Activated T-cell treated with anti-CD3 and anti-CD28 coated beads for 4 hours (primary cell): ENCODE results near the gene MYNN.

ENCODE experiments used
- DNase-seq: peaks from one replicate; pipeline ENCODE4 v3.0.0-alpha.2; 2020

Gene MYNN

DNA sequence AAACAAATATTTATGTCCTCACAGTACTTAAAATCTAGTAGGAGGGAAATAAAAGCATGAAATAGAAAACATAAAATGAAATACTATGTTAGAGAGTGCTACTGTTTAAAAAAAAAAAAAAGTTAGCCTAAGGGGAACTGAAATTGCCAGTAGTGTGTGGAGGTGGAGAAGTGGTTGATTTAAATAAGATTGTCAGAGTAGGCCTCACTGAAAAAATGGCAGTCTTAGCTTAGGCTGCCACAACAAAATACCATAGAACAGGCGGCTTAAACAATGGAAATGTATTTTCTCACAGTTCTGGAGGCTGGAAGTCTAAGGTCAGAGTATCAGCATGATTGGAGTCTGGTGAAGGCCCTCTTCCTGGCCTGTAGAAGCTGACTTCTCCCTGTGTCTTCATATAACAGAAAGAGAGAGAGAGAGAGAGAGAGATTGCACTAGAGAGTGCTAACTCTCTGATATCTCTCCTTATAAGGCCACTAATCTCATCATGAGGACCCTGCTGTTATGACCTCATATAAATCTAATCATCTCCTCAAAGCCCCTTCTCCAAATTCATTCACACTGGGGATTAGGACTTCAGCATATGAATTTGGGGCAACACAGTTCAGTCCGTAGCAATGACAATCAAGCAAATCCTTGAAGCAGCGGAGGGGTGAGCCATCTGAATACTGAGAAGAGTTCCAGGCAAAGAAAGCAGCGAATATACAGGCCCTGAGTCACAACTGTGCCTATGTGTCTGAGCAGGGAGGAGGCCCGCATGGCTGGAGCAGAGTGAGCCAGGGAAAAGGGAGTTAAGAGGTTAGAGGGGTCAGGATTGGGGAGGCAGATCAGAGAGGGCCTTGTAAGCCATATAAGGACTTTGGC, 63.1 kb downstream of the MYNN start:
- no peak for DNase-seq

DNA sequence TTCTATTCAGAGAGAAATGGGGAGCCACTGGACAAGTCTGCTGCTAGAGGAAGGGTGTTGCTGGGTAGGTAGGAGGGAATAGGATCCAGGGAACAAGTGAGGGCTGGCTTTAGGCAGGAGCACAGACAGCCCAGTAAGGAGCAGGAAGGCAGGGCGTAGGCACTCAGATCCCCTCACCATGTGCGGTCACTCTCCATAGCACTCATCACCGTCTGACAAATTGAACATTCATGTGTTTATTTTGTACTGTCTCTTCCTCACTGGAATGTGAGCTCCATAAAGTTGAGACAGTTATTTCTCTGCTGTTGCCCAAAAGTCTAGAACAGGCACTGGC, 63.7 kb downstream of the MYNN start:
- no peak for DNase-seq

DNA sequence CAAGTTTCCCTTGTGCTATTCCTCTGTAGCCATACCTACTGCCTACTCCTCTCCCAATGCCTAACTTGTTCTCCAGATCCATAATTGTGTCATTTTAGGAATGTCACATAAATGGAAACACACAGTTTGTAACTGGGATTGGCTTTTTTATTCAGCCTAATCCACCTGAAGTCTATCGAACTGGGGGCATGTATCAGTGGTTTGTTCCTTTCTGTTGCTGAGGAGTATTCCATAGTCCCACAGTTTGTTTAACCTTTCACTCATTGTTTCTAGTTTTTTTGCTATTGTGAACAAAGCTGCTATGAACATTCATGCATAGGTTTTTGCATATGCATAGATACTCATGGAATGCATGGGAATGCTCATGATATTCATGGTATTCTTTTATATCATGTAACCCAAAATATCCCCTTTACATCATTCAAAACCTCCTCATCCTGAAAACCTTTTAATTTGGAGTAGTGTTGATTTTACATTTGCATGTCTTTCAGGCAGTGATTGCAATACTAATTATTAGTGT, 65.4 kb downstream of the MYNN start:
- no peak for DNase-seq
